NCI-H187 (cell line): ENCODE measurements around the gene GSDME.
"Not testable (repeated sequence)": the region's sequence is repeated elsewhere in the genome, so short reads cannot be mapped to it uniquely, and the experiment has no call there.

ENCODE experiments used
- DNase-seq, 2 experiments: peaks; one replicate each; lab custom pipeline; 2025; lab: John Stamatoyannopoulos, UW

The GSDME gene

GRCh38 chr7:24757353-24758275, at the start of gene GSDME:
GSDME (minus strand) TSS chr7:24757464; CDS start chr7:24749774, 7,690 bp downstream.
- no peak for DNase-seq

- DNase-seq = no peak
Observed at GRCh38 chr7:24802300-24802699, 45.0 kb upstream of the GSDME start.

- no peak for DNase-seq
Observed at GRCh38 chr7:24801883-24802282, 44.6 kb upstream of the GSDME start.

- no peak for DNase-seq
Observed at GRCh38 chr7:24800667-24801066, 43.4 kb upstream of the GSDME start.

GRCh38 chr7:24800073-24800472, 42.8 kb upstream of the GSDME start:
- DNase-seq = no peak

- no peak for DNase-seq
Observed at GRCh38 chr7:24799506-24799905, 42.2 kb upstream of the GSDME start.

GRCh38 chr7:24798261-24798660, 41.0 kb upstream of the GSDME start:
- DNase-seq = no peak

GRCh38 chr7:24797270-24797669, 40.0 kb upstream of the GSDME start:
- DNase-seq = no peak

- DNase-seq = no peak
Observed at GRCh38 chr7:24795407-24795767, 38.1 kb upstream of the GSDME start.

- not testable (repeated sequence) for DNase-seq
Observed at GRCh38 chr7:24794751-24795406, 37.6 kb upstream of the GSDME start.

GRCh38 chr7:24793982-24794648, 36.9 kb upstream of the GSDME start:
- no peak for DNase-seq

- no peak for DNase-seq
Observed at GRCh38 chr7:24788961-24789576, 31.8 kb upstream of the GSDME start.

- no peak for DNase-seq
Observed at GRCh38 chr7:24788075-24788474, 30.8 kb upstream of the GSDME start.

- DNase-seq = no peak
Observed at GRCh38 chr7:24786941-24787340, 29.7 kb upstream of the GSDME start.

GRCh38 chr7:24786306-24786705, 29.0 kb upstream of the GSDME start:
- no peak for DNase-seq

- no peak for DNase-seq
Observed at GRCh38 chr7:24784277-24784676, 27.0 kb upstream of the GSDME start.

GRCh38 chr7:24783698-24784097, 26.4 kb upstream of the GSDME start:
- DNase-seq = no peak

- DNase-seq = no peak
Observed at GRCh38 chr7:24781106-24781505, 23.8 kb upstream of the GSDME start.

- no peak for DNase-seq
Observed at GRCh38 chr7:24779283-24779655, 22.0 kb upstream of the GSDME start.

GRCh38 chr7:24778543-24779282, 21.4 kb upstream of the GSDME start:
- DNase-seq = no peak

- no peak for DNase-seq
Observed at GRCh38 chr7:24777806-24778205, 20.5 kb upstream of the GSDME start.

- DNase-seq = no peak
Observed at GRCh38 chr7:24773646-24774045, 16.4 kb upstream of the GSDME start.
